Activated CD4-positive, alpha-beta memory T cell treated with anti-CD3 and anti-CD28 coated beads for 36 hours (primary cell): Measurements from ENCODE around the gene SLC25A30. TPM values are rescaled to one million over a fixed set of nuclear protein-coding genes. Genes with fewer than 3 reads are reported as not detected.
"Not testable (repeated sequence)": the region's sequence is repeated elsewhere in the genome, so short reads cannot be mapped to it uniquely, and the experiment has no call there.

ENCODE experiments used
- CTCF ChIA-PET: fragments of 350-600 bp; sonication (Branson Sonifier 250); formaldehyde crosslinking; loops from one replicate; lab custom pipeline; 2021; ENCODE audit warnings: antibody characterized with exemption, inconsistent platforms; lab: Charles Lee
- POLR2A ChIA-PET: fragments of 350-600 bp; sonication (Branson Sonifier 250); formaldehyde crosslinking; loops from one replicate; lab custom pipeline; 2021; ENCODE audit warnings: antibody characterized with exemption; lab: Charles Lee
- DNase-seq: peaks from one replicate; pipeline ENCODE4 v3.0.0-alpha.2; 2020
- H3K27ac Mint-ChIP-seq: one replicate; pipeline ENCODE4 v1.8.0; 2021; ENCODE audit warnings: mixed read lengths
- H3K27me3 Mint-ChIP-seq: one replicate; pipeline ENCODE4 v1.8.0; 2021; ENCODE audit warnings: mixed read lengths
- H3K36me3 Mint-ChIP-seq: one replicate; pipeline ENCODE4 v1.8.0; 2021; ENCODE audit warnings: mixed read lengths
- H3K4me1 Mint-ChIP-seq: one replicate; pipeline ENCODE4 v1.8.0; 2021; ENCODE audit warnings: low read depth, mixed read lengths
- H3K4me3 Mint-ChIP-seq: one replicate; pipeline ENCODE4 v1.8.0; 2021; ENCODE audit warnings: mild to moderate bottlenecking, mixed read lengths
- H3K9me3 Mint-ChIP-seq: one replicate; pipeline ENCODE4 v1.8.0; 2021; ENCODE audit warnings: mixed read lengths
- intact Hi-C: fragments of 100-400 bp; cut with micrococcal nuclease; formaldehyde crosslinking; loops from one replicate; pipeline ENCODE4 v1.15.1; 2023
- total RNA-seq, 2 experiments: library from RNA; stranded (reverse); gene quantifications; one replicate each; pipeline ENCODE4 v1.2.3, GENCODE V29; 2021

SLC25A30 gene
- total RNA-seq, 2 experiments from 2014 or later = 14.6 to 15.3 TPM

- ChIA-PET POLR2A (interaction anchor here (1.0 kb wide), 1 partner anchor 81 kb away, joined by 3 read pairs; the partner anchor contains the start of gene TPT1), CTCF (interaction anchor here (0.6 to 1.4 kb wide), 2 partner anchors 10 to 42 kb away, joined by 3 to 6 read pairs; partner anchors contain the start of gene COG3)
- H3K27ac Mint-ChIP-seq = no peak overlapping the region
- no peaks in the 10 kb centered on the region for H3K36me3 Mint-ChIP-seq
- H3K4me3 Mint-ChIP-seq = no peak overlapping the region
- no peaks in the 10 kb centered on the region for H3K9me3 Mint-ChIP-seq
- no peak for DNase-seq
- intact Hi-C loops = no loop called here
- H3K4me1 Mint-ChIP-seq = peaks cover 2% of the 10 kb centered on the region
- no peaks in the 10 kb centered on the region for H3K27me3 Mint-ChIP-seq
Observed at GRCh38 chr13:45422731-45423292, 4.6 kb upstream of the SLC25A30 start.

GRCh38 chr13:45419945-45420344, 1.8 kb upstream of the SLC25A30 start:
- ChIA-PET CTCF (interaction anchor here (1.1 kb wide), 1 partner anchor 49 kb away, joined by 3 read pairs; no protein-coding TSS in a partner anchor), POLR2A (no interaction called here)
- H3K27me3 Mint-ChIP-seq = no peaks in the 10 kb centered on the region
- no peaks in the 10 kb centered on the region for H3K9me3 Mint-ChIP-seq
- intact Hi-C loops = loop anchor here (5.0 kb wide), 2 partner anchors 503 to 762 kb away; partner anchors contain the start of gene LCP1
- no peak for DNase-seq
- H3K36me3 Mint-ChIP-seq = no peaks in the 10 kb centered on the region
- no peak overlapping the region for H3K27ac Mint-ChIP-seq
- no peak overlapping the region for H3K4me3 Mint-ChIP-seq
- peaks cover 10% of the 10 kb centered on the region for H3K4me1 Mint-ChIP-seq

DNA sequence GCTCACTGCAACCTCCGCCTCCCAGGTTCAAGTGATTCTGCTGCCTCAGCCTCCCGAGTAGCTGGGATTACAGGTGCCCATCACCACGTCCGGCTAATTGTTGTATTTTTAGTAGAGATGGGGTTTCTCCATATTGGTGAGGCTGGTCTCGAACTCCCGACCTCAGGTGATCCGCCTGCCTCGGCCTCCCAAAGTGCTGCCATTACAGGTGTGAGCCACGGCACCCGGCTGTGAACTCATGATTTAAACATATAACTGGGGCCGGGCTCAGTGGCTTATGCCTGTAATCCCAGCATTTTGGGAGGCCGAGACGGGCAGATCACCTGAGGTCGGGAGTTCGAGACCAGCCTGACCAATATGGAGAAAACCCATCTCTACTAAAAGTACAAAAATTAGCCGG, 1.2 kb upstream of the SLC25A30 start:
- ChIA-PET POLR2A (interaction anchor here (1.2 kb wide), 1 partner anchor 50 kb away, joined by 4 read pairs; no protein-coding TSS in a partner anchor), CTCF (interaction anchor here (1.1 kb wide), 1 partner anchor 48 kb away, joined by 3 read pairs; no protein-coding TSS in a partner anchor)
- peaks cover 14% of the 10 kb centered on the region for H3K4me1 Mint-ChIP-seq
- H3K4me3 Mint-ChIP-seq, DNase-seq, H3K27me3 Mint-ChIP-seq, H3K27ac Mint-ChIP-seq, H3K36me3 Mint-ChIP-seq, H3K9me3 Mint-ChIP-seq: not testable (repeated sequence)
- intact Hi-C loops = loop anchor here (5.0 kb wide), 2 partner anchors 502 to 763 kb away; partner anchors contain the start of gene LCP1

DNA sequence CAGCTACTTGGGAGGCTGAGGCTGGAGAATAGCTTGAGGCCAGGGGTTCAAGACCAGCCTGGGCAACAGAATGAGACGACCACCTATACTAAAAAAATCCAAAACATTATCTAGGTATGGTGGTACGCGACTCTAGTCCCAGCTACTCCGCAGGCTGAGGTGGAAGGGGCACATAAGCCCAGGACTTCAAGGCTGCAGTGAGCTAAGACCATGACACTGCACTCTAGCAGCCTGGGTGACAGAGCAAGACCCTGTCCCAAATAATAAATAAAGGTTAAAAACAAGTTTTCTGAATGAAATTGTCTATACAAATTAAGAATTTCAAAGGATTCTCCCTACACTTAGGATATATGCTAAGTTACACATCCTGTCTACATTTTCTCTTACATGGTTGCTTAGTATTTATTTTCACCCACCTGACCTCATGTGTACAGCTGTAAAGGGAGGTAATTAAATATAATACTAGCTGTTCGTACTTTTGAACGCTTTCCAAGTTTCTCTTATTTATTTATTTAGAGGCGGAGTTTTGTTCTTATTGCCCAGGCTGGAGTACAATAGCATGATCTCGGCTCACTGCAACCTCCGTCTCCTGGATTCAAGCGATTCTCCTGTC, 1.6 kb downstream of the SLC25A30 start:
- ChIA-PET POLR2A (interaction anchor here (1.1 to 2.6 kb wide), 4 partner anchors 17 to 76 kb away, joined by 5 to 16 read pairs (median 10); partner anchors contain the start of genes COG3 and TPT1), CTCF (interaction anchor here (0.6 to 4.0 kb wide), 6 partner anchors 17 to 948 kb away, joined by 3 to 26 read pairs (median 5); partner anchors contain the start of genes COG3 and TPT1)
- Mint-ChIP-seq H3K27me3 (no peaks in the 10 kb centered on the region), H3K36me3 (no peaks in the 10 kb centered on the region), H3K4me3 (peak overlapping the region; percentile 84), H3K27ac (peak overlapping the region; percentile 88), H3K4me1 (peaks cover 16% of the 10 kb centered on the region), H3K9me3 (no peaks in the 10 kb centered on the region)
- DNase-seq = no peak
- intact Hi-C loops = loop anchor here (1.0 to 5.0 kb wide), 4 partner anchors 20 to 766 kb away; partner anchors contain the start of genes COG3 and LCP1

DNA sequence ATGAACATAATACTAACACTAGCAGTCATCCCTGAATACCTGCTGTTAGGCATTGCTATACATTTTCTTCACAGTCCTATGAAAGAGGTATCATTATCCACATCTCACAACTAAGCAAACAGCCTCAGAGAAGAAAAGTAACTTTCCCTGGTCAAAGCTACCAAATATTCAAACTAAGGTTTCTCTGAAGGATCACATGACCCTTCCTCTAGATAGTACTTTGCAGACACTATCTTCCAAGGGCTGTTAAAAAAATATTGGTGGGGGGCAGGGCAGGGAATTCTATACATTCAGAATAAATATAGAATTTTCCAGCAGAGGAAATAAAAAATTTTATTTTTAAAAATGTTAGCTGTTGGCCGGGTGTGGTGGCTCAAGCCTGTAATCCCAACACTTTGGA, 3.1 kb downstream of the SLC25A30 start:
- no peaks in the 10 kb centered on the region for H3K36me3 Mint-ChIP-seq
- no peak overlapping the region for H3K4me3 Mint-ChIP-seq
- ChIA-PET CTCF (interaction anchor here (4.0 kb wide), 1 partner anchor 20 kb away, joined by 26 read pairs; no protein-coding TSS in a partner anchor), POLR2A (interaction anchor here (0.6 kb wide), 1 partner anchor 84 kb away, joined by 3 read pairs; no protein-coding TSS in a partner anchor)
- intact Hi-C loops = loop anchor here (5.0 kb wide), 2 partner anchors 498 to 767 kb away; partner anchors contain the start of gene LCP1
- H3K4me1 Mint-ChIP-seq = peaks cover 16% of the 10 kb centered on the region
- DNase-seq = no peak
- H3K9me3 Mint-ChIP-seq = no peaks in the 10 kb centered on the region
- no peaks in the 10 kb centered on the region for H3K27me3 Mint-ChIP-seq
- H3K27ac Mint-ChIP-seq = no peak overlapping the region

DNA sequence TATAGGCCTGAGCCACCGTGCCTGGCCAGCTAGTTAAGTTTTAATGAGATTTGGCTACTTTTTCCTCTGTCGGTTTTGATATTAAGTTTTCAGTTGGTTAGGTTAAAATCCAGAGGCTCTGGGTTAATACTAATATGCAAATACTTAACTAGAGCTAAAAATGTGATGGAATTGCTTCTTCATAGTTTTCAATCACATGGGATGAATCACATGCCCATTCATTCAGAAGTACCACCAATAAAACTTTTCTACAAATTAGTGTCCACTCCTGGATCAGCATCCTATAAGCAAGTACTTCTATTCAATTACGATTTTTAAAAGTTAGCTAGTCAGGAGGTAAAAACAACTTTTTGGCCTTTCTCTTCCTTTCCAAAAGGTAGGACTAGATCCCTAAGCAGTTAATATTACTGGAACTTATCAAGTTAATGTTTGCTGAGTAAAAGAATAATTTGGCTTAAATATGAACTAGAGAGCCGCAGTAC, 4.3 kb downstream of the SLC25A30 start:
- H3K36me3 Mint-ChIP-seq = no peaks in the 10 kb centered on the region
- DNase-seq = no peak
- H3K4me1 Mint-ChIP-seq = peaks cover 16% of the 10 kb centered on the region
- no peak overlapping the region for H3K27ac Mint-ChIP-seq
- no peak overlapping the region for H3K4me3 Mint-ChIP-seq
- POLR2A ChIA-PET = interaction anchor here (0.6 kb wide), 1 partner anchor 20 kb away, joined by 3 read pairs; no protein-coding TSS in a partner anchor
- no peaks in the 10 kb centered on the region for H3K27me3 Mint-ChIP-seq
- CTCF ChIA-PET = interaction anchor here (0.7 to 1.3 kb wide), 2 partner anchors 14 to 43 kb away, joined by 3 read pairs; no protein-coding TSS in a partner anchor
- no peaks in the 10 kb centered on the region for H3K9me3 Mint-ChIP-seq
- intact Hi-C loops = no loop called here

- peaks cover 14% of the 10 kb centered on the region for H3K4me1 Mint-ChIP-seq
- POLR2A ChIA-PET = interaction anchor here (0.6 to 1.3 kb wide), 2 partner anchors 14 to 205 kb away, joined by 3 read pairs; no protein-coding TSS in a partner anchor
- no peak overlapping the region for H3K27ac Mint-ChIP-seq
- intact Hi-C loops = no loop called here
- no peaks in the 10 kb centered on the region for H3K9me3 Mint-ChIP-seq
- CTCF ChIA-PET = interaction anchor here (0.9 kb wide), 1 partner anchor 17 kb away, joined by 3 read pairs; no protein-coding TSS in a partner anchor
- H3K36me3 Mint-ChIP-seq = peaks cover 9% of the 10 kb centered on the region
- no peaks in the 10 kb centered on the region for H3K27me3 Mint-ChIP-seq
- no peak overlapping the region for H3K4me3 Mint-ChIP-seq
- DNase-seq = no peak
Observed at GRCh38 chr13:45412274-45413049, 5.7 kb downstream of the SLC25A30 start.

- intact Hi-C loops = no loop called here
- Mint-ChIP-seq H3K27me3 (no peaks in the 10 kb centered on the region), H3K27ac (no peak overlapping the region), H3K9me3 (no peaks in the 10 kb centered on the region), H3K4me3 (no peak overlapping the region), H3K4me1 (peaks cover 10% of the 10 kb centered on the region), H3K36me3 (peaks cover 12% of the 10 kb centered on the region)
- ChIA-PET CTCF (no interaction called here), POLR2A (no interaction called here)
- DNase-seq = no peak
Observed at GRCh38 chr13:45411631-45412030, 6.5 kb downstream of the SLC25A30 start.

DNA sequence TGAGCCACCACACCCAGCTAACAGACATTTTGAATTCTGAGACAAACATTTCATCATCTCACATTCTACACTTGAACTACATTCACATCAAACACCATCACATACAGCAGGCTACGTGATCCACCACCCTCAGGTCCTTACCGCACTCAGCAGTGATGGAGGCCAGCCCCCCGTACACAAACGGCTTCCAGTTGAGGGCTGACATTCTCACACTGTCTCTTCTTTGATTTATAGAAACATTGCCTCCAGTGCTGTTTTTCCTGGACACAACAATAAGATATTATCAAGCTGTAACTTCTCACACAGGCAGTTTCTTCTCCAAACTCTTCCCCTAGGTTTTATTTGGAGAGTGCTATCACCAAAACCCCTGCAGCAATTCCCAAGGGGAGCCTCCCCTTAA, 7.0 kb downstream of the SLC25A30 start:
- Mint-ChIP-seq H3K36me3 (peaks cover 16% of the 10 kb centered on the region), H3K4me1 (peaks cover 10% of the 10 kb centered on the region), H3K27me3 (no peaks in the 10 kb centered on the region), H3K27ac (no peak overlapping the region), H3K4me3 (no peak overlapping the region), H3K9me3 (no peaks in the 10 kb centered on the region)
- CTCF ChIA-PET = no interaction called here
- POLR2A ChIA-PET = no interaction called here
- no peak for DNase-seq
- intact Hi-C loops = no loop called here

DNA sequence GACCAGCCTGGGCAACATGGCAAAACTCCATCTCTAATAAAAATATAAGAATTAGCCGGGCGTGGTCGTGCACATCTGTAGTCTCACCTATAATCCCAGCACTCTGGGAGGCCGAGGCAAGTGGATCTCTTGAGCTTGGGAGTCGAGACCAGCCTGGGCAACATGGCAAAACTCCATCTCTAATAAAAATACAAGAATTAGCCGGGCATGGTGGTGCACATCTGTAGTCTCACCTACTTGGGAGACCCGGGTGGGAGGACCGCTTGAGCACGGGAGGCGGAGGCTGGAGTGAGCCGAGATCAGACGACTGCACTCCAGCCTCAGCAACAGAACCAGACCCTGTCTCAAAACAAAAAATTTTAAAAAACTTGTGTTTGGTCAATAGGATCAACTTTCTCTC, 7.7 kb downstream of the SLC25A30 start:
- Mint-ChIP-seq H3K27me3 (no peaks in the 10 kb centered on the region), H3K27ac (no peak overlapping the region), H3K36me3 (peaks cover 17% of the 10 kb centered on the region), H3K9me3 (no peaks in the 10 kb centered on the region), H3K4me3 (no peak overlapping the region), H3K4me1 (peaks cover 10% of the 10 kb centered on the region)
- DNase-seq = no peak
- ChIA-PET CTCF (no interaction called here), POLR2A (no interaction called here)
- intact Hi-C loops = no loop called here

GRCh38 chr13:45410001-45410400, 8.2 kb downstream of the SLC25A30 start:
- Mint-ChIP-seq H3K4me1 (peaks cover 7% of the 10 kb centered on the region), H3K27me3 (no peaks in the 10 kb centered on the region), H3K4me3 (no peak overlapping the region), H3K9me3 (no peaks in the 10 kb centered on the region), H3K36me3 (peaks cover 17% of the 10 kb centered on the region), H3K27ac (no peak overlapping the region)
- CTCF ChIA-PET = no interaction called here
- no peak for DNase-seq
- intact Hi-C loops = no loop called here
- POLR2A ChIA-PET = no interaction called here
